HG02884 (cell line): ENCODE measurements around the gene KIAA0586.
"Not testable (repeated sequence)": the region's sequence is repeated elsewhere in the genome, so short reads cannot be mapped to it uniquely, and the experiment has no call there.

Source experiments
- ATAC-seq: cut with Tn5 transposase; IDR thresholded peaks from one replicate; pipeline ENCODE4 v1.9.1; 2021; ENCODE audit warnings: mild to moderate bottlenecking, moderate library complexity; ENCODE audit not compliant: unreplicated experiment

KIAA0586 gene

GRCh38 chr14:58541633-58542022, 114.1 kb downstream of the KIAA0586 start:
- no peak for ATAC-seq

DNA sequence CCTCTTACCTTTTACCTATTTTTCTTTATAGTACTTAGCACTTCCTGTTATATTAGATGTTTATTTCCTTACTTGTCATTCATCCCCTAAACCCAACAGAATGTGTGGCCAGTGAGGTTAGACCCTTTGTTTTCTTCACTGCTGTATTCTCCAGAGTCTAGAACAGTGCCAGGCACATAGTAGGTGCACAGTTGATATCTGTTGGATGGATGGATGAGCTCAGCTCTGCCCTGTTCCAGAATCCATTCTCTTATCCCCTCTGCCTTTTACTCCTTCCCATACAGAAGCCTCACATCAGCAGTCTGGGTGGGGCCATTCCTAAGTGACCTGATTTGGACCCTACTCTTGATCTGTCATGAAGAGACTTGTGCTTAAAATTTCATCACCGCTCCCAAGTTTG, 115.7 kb downstream of the KIAA0586 start:
- ATAC-seq: no peak

- ATAC-seq: no peak
Measured at GRCh38 chr14:58547649-58548048, 120.1 kb downstream of the KIAA0586 start.

DNA sequence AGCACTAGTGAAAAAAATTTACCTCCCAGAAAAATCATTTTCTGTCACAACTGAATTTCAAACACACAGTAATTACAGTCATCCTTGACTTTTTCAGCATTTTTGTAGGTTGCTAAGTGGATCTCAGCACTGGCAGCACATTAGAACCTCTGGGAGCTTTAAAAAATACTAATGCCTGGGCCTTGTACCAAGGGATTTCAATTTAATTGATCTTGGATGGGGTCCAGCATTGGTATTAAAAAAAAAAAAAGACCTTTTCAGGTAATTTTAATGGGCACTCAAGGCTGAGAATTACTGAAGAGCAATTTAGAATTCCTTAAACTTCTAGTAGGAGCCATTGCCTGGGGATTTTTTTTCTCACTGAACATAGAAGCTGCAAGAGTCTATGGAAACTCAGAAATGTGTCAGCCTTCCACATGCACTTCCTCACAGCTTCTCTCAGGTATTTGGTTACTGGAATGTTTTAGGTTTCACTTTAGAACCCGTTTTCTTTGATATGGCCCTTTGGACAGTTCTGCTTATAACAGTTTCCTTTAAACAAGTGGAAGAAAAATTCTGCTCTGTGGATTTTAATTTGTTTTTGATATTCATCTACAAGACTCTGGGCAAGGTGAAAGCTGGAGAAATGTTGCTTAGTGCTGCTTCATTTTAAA, 121.7 kb downstream of the KIAA0586 start:
- ATAC-seq: no peak

DNA sequence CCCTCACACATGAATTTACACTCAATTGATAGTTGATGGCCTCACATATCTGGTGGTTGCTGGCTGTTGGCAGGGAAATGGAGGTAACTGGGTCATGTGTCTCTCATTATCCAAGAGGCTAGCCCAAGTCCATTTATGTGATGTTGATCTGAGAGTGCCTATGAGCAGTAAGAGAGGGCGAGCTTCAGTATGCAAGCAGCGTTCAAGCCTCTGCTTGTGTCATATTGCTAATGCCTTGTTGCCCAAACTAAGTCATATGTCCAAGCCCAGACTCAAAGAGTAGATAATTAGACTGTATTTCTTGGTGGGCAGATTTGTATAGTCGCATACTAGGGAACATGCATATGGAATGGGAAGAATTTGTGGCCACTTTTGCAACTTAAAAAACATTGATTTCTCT, 126.4 kb downstream of the KIAA0586 start:
- no peak for ATAC-seq

- no peak for ATAC-seq
Measured at GRCh38 chr14:58555647-58556046, 128.1 kb downstream of the KIAA0586 start.

- ATAC-seq: no peak
Measured at GRCh38 chr14:58557242-58557641, 129.7 kb downstream of the KIAA0586 start.

- no peak for ATAC-seq
Measured at GRCh38 chr14:58560208-58560607, 132.7 kb downstream of the KIAA0586 start.

GRCh38 chr14:58562141-58562540, 134.6 kb downstream of the KIAA0586 start:
- ATAC-seq: no peak

DNA sequence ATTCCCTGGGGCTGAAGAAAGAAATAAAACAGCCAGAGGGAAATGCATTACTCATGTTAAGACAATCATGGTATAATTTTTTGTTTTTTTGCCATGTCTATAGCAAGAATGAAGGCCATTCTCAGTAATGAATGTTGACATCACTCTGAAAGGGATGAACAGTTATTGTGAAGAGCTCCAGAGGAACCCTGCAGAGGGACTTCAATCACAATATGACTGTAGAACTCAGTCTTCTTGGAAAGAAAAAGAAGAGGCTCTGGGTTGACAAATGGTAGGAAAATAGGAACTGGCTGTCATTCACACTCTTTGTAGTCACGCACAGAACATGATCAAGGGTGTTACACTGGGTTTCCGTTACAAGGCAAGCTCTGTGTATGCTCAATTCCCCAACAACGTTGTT, 136.5 kb downstream of the KIAA0586 start:
- no peak for ATAC-seq

DNA sequence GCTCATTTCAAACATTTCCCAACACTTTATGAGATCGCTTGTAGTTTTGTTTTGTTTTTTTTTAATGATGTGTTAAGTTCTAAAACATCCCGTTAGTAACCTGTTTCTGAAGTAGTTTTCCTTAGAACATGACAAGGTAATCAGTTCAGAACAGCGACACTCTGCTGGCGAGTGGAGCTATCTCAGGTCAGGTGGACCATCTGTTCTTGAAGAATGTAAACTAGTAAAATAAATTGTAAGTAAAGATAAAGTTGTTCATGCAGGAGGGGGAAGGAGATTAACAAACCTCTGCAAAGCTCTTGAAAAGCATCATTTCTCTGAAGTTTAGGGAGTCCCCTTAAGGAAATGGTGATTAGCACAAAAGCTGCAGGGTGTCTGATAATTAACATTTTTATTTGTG, 138.3 kb downstream of the KIAA0586 start:
- no peak for ATAC-seq

GRCh38 chr14:58566979-58567378, 139.5 kb downstream of the KIAA0586 start:
- no peak for ATAC-seq

GRCh38 chr14:58568322-58568721, 140.8 kb downstream of the KIAA0586 start:
- no peak for ATAC-seq

- no peak for ATAC-seq
Measured at GRCh38 chr14:58571256-58571655, 143.7 kb downstream of the KIAA0586 start.

GRCh38 chr14:58571769-58572472, 144.4 kb downstream of the KIAA0586 start:
- ATAC-seq: no peak

DNA sequence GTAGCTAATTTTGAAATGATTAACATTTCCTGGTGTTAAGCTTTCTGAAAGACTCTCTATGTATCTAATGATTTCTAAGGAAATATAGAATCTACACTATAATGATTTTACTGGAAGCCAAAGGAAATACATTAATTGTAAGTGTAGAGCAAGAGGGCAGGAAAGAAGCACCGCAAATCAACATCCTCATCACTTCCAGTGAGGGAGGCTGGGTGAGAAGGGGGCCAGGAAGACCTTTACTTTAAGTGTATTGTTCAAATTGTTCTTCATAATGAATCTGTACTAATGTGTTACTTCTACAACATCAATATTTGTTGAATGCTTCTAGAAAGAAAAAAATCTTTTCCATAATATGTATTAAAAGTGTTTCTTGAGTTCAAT, 144.9 kb downstream of the KIAA0586 start:
- no peak for ATAC-seq

DNA sequence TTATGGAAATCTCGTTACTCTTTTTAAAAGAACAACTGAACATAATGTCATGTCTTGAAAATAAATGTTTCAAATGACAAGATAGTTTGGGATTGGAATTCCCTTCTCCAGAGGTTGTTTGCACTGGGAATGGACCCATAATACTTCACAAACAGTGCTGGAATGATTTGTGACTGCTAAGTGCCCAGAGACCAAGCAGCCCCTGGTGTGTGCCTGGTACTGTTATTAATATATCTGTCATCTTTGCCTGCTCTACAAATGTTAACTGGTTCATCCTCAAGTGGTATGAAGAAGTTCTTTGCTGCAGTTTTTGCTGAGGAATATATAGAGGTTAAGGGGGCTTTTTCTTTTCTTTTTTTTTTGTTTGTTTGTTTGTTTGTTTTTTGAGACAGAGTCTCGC, 145.3 kb downstream of the KIAA0586 start:
- ATAC-seq: no peak

DNA sequence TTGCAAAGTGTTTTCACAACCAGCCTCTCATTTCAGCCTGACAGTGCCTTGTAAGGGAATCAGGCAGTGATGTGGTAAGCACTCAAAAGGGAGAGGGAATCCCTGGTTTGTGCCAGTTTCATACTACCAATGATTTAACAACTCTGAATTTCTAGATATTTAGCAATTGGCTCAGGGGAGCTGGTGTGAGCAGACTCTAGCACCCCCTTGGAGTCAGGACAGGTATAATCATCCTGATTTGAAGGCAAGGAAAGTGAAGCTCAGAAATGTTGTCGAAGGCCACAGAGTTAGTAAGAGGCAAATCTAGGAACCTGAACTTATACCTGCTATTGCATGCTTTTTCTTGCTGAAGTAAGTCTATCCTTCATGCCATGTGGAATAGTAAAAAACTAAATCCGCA, 147.1 kb downstream of the KIAA0586 start:
- no peak for ATAC-seq

DNA sequence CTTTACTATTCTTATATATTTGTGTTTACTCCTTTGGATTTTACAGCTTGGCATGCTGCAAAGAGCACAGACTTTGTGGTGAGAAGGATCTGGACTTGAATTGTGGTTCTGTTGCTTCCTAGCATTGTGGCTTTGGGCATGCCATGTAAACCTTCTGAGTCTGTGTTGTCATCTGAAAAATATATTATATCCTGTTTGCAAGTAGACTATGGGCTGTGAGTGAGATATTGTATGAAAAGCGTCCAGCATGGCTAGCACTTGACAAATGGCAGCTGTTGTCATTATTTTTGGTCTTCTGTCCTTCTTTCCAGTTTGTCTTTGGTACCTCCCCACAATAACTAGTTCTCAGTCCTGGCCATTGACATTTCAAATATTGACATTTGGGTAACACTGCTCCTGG, 148.4 kb downstream of the KIAA0586 start:
- ATAC-seq: no peak

DNA sequence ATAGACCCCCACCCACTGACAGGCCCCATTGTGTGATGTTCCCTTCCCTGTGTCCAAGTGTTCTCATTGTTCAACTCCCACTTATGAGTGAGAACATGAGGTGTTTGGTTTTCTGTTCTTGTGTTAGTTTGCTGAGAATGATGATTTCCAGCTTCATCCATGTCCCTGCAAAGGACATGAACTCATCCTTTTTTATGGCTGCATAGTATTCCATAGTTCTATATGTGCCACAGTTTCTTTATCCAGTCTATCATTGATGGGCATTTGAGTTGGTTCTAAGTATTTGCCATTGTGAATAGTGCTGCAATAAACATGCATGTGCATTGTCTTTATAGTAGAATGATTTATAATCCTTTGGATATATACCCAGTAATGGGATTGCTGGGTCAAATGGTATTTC, 152.5 kb downstream of the KIAA0586 start:
- not testable (repeated sequence) for ATAC-seq

- not testable (repeated sequence) for ATAC-seq
Measured at GRCh38 chr14:58581389-58581788, 153.9 kb downstream of the KIAA0586 start.

DNA sequence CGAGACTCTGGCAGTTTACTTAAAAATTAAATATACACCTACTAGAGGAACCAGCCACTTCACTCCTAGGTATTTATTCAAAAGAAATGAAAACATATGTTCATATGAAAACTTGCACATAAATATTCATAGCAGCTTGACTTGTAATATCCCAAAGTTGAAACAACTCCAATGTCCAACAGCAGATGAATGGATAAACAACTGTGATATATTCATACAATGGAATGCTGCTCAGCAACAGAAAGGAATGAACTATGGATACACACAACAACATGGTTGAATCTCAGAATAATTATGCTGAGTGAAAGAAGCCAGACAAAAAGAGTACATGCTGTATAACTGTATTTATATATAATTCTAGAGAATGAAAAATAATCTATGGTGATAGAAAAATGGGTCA, 156.9 kb downstream of the KIAA0586 start:
- ATAC-seq: no peak

GRCh38 chr14:58587271-58587670, 159.8 kb downstream of the KIAA0586 start:
- ATAC-seq: no peak
